ENCODE data around the gene PARP4. TPM values are rescaled to one million over a fixed set of nuclear protein-coding genes. Genes with fewer than 3 reads are reported as not detected.
A peak's percentile ranks its signal among the peaks of the same experiment; 100 is the strongest.
"Not testable (repeated sequence)": the region's sequence is repeated elsewhere in the genome, so short reads cannot be mapped to it uniquely, and the experiment has no call there.

Gene PARP4
- total RNA-seq, 6 experiments from 2014 or later, result 38.0 to 48.5 (median 43.1) TPM

DNA sequence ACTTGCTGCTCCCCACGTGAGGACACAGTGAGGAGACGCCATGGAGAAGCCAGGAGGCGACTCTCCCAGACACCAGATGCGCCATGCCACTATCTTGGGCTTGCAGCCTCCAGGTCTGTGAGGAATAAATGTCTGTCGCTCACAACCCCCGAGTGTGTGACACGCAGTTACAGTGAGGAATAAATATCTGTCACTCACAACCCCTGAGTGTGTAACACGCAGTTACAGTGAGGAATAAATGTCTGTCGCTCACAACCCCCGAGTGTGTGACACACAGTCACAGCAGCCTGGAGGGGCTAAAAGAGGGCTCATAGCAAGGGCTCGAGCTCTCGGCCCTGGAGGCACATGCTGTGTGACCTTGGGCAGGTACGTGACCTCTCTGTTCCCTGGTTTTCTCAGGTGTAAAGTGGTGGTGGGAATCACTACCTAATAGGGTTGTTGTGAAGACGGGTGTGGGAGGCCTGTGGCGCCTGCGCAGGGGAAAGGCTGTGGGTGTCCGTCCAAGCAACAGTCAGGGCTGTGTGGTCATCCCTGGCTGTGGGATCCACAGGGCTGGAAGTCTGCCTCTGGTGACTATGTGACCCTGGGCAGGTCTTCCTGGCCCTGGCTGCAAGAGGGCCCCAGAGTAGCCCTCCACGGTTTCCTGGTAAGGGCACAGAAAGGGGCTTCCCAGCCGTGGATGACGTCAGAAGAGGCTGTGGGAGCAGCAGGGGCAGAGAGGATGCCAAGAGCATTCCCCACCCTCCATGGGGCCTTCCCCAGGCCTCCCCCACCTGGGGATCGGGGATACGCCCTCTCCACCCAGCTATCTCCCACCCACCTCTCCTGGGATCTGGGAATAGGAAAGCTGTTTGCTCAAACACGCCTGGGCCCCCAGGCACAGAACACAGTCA, 125.5 kb downstream of the PARP4 start:
- no peaks in the 10 kb centered on the region for H3K36me3 Mint-ChIP-seq (ENCODE audit: low read depth)
- peaks cover 19% of the 10 kb centered on the region for H3K27me3 Mint-ChIP-seq (ENCODE audit: insufficient read depth)
- no peak for TF ChIP-seq CTCF (IDR thresholded peaks at IDR 0.05)
- H3K27ac Mint-ChIP-seq, result no peak overlapping the region
- no peak for DNase-seq
- H3K4me1 Mint-ChIP-seq (ENCODE audit: low read depth), result peaks cover 2% of the 10 kb centered on the region; the same call in 1 of the 2 replicates
- H3K4me3 Mint-ChIP-seq, result no peak overlapping the region
- H3K9me3 Mint-ChIP-seq, result no peaks in the 10 kb centered on the region

DNA sequence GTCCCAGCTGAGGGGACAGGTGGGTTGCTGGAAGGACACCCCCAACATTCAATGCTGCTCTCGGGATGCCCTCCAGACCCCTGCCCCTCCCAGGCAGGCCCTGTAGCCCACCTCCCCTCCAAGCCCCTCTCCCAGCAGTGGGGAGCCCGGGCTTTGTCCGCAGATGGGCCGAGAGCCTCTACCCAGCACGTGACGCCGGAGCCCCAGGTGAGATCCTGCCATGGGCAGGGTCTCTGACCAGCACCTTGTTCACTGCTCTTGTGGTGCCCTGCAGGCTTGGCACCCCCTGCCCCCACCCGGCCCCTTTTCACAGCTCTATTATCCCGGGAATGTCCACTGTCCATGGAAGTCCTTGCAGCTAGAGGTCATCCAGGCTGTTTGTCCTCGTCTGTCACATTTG, 126.7 kb downstream of the PARP4 start:
- H3K27me3 Mint-ChIP-seq (ENCODE audit: insufficient read depth), result peaks cover 19% of the 10 kb centered on the region
- no peaks in the 10 kb centered on the region for H3K36me3 Mint-ChIP-seq (ENCODE audit: low read depth)
- no peak for DNase-seq
- H3K4me3 Mint-ChIP-seq, result no peak overlapping the region
- no peaks in the 10 kb centered on the region for H3K9me3 Mint-ChIP-seq
- H3K4me1 Mint-ChIP-seq (ENCODE audit: low read depth), result peaks cover 8% of the 10 kb centered on the region
- TF ChIP-seq CTCF (IDR thresholded peaks at IDR 0.05), result no peak
- H3K27ac Mint-ChIP-seq, result no peak overlapping the region

DNA sequence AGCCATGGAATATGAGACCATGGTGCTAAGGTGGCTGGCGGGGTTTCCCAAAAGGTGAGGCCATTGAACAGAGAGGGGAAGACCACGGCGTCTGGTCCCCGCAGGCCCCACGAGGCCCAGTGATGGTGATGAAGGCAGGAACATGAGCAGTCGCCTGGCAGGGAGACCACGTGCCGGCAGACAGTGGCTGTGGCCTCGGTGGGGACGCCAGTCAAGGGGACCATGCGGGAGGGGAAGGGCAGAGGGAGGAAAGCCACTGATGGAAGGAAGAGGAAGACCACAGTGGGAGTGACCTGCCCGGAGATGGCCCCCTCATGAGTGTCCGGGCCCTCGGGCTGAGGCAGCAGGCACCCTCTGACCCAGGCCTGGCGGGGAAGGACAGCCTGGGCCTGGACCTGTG, 127.6 kb downstream of the PARP4 start:
- not testable (repeated sequence) for H3K9me3 Mint-ChIP-seq; H3K27ac Mint-ChIP-seq; H3K4me3 Mint-ChIP-seq; DNase-seq; H3K4me1 Mint-ChIP-seq (ENCODE audit: low read depth); H3K36me3 Mint-ChIP-seq (ENCODE audit: low read depth)
- peaks cover 14% of the 10 kb centered on the region for H3K27me3 Mint-ChIP-seq (ENCODE audit: insufficient read depth)

DNA sequence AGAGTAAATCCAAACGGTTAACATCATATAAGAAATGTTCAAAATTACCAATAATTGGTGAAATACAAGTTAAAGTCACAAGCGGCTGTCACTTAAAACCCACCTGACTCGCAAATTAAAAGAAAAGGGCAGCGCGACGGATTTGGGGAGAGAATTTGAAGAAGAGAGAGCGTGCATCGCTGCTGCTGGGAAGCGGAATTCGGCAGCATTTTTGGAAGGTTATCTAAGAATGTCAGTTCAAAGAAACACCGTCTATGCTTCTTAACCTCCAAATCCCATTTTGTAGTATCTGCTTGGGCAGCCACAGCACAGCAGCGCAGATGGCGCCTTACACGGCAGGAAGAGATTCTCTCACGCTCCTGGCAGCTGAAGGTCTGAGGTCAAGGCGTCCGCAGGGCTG, 128.5 kb downstream of the PARP4 start:
- not testable (repeated sequence) for DNase-seq; H3K4me3 Mint-ChIP-seq; H3K4me1 Mint-ChIP-seq (ENCODE audit: low read depth); H3K9me3 Mint-ChIP-seq; H3K27ac Mint-ChIP-seq; H3K36me3 Mint-ChIP-seq (ENCODE audit: low read depth)
- H3K27me3 Mint-ChIP-seq (ENCODE audit: insufficient read depth), result peaks cover 14% of the 10 kb centered on the region

DNA sequence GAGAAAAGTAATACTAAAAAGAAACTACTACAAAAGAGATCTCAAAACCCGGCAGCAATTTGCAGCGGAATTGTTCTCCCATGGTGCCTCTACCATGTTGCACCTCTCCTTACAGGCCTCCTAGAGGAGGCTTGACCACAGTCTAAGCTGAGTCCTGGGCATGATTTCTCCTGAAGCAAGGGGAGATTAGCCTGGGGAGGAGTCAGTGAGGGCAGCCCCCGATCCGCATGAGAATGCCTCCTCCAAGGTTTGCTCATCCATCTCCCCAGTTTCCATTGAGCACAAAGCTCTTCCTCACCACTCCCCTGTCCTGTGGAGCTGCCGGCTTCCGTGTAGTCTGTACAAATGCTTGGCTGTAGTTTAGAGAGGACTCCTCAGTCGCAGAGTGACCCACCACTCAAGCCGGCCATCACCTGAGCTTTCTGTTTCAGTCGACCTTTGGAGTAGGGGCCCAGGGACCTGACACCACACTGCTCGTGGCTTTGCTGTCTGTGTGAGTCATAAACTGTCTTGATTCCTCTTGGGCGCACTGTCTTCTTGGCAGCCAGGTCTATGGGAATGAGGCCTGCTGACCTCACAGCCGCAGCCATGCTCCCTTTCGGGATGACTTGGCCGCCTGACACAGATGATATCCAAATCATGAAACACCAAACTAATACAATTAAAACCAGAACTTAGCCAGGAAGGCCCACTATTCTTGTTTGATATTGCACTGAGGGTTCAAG, 130.9 kb downstream of the PARP4 start:
- peaks cover 12% of the 10 kb centered on the region for H3K27me3 Mint-ChIP-seq (ENCODE audit: insufficient read depth)
- H3K36me3 Mint-ChIP-seq (ENCODE audit: low read depth), result no peaks in the 10 kb centered on the region
- no peaks in the 10 kb centered on the region for H3K9me3 Mint-ChIP-seq
- H3K27ac Mint-ChIP-seq, result no peak overlapping the region
- peaks cover 8% of the 10 kb centered on the region for H3K4me1 Mint-ChIP-seq (ENCODE audit: low read depth)
- DNase-seq, result peak; percentile 20
- no peak for TF ChIP-seq CTCF (IDR thresholded peaks at IDR 0.05)
- H3K4me3 Mint-ChIP-seq, result no peak overlapping the region

DNA sequence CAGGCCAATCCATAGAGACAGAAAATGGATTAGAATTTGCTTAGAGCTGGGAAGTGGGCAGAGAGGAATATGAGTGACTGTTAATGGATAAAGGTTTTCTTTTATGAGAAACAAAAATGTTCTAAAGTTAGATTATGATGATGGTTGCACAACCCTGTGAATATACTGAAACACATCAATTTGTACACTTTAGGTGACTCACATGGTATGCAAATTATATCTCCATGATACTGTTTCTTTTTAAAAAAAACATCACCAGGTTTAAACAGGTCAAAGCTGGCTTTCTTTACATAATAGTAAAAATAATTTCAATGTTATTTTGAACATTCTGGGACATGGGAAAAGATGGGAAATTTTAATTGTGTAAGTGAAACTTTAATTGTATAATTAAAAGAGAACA, 131.7 kb downstream of the PARP4 start:
- H3K36me3 Mint-ChIP-seq (ENCODE audit: low read depth); H3K4me3 Mint-ChIP-seq; DNase-seq; H3K27ac Mint-ChIP-seq; H3K9me3 Mint-ChIP-seq; H3K4me1 Mint-ChIP-seq (ENCODE audit: low read depth): not testable (repeated sequence)
- peaks cover 14% of the 10 kb centered on the region for H3K27me3 Mint-ChIP-seq (ENCODE audit: insufficient read depth)

- not testable (repeated sequence) for H3K27ac Mint-ChIP-seq; H3K9me3 Mint-ChIP-seq; H3K4me1 Mint-ChIP-seq (ENCODE audit: low read depth); H3K36me3 Mint-ChIP-seq (ENCODE audit: low read depth); DNase-seq; H3K4me3 Mint-ChIP-seq
- H3K27me3 Mint-ChIP-seq (ENCODE audit: insufficient read depth), result peaks cover 14% of the 10 kb centered on the region
Measured at GRCh38 chr13:24380227-24380626, 132.4 kb downstream of the PARP4 start.

GRCh38 chr13:24371273-24371672, 141.3 kb downstream of the PARP4 start:
- not testable (repeated sequence) for H3K9me3 Mint-ChIP-seq; H3K4me1 Mint-ChIP-seq (ENCODE audit: low read depth); H3K4me3 Mint-ChIP-seq; H3K36me3 Mint-ChIP-seq (ENCODE audit: low read depth); H3K27ac Mint-ChIP-seq; DNase-seq
- H3K27me3 Mint-ChIP-seq (ENCODE audit: insufficient read depth), result peaks cover 32% of the 10 kb centered on the region
